Ascending aorta (tissue), 2 donors: ENCODE results near the gene JAG1. TPM values are rescaled to one million over a fixed set of nuclear protein-coding genes. Genes with fewer than 3 reads are reported as not detected.
"Not testable (repeated sequence)": the region's sequence is repeated elsewhere in the genome, so short reads cannot be mapped to it uniquely, and the experiment has no call there.

ENCODE experiments used
- DNase-seq, 2 donors: peaks; one replicate each; pipeline ENCODE4 v3.0.0-alpha.2; 2019; ENCODE audit warnings: low spot score in 2 of 2
- H3K27ac ChIP-seq, 2 donors: fragments of 200-600 bp; sonication (generic); one replicate each; pipeline ENCODE4 v1.5.1; 2016 to 2017; ENCODE audit warnings: mild to moderate bottlenecking in 1 of 2
- H3K27me3 ChIP-seq: fragments of 200-600 bp; sonication (generic); one replicate; pipeline ENCODE4 v1.5.1; 2017
- H3K36me3 ChIP-seq, 2 donors: fragments of 200-600 bp; sonication (generic); one replicate each; pipeline ENCODE4 v1.5.1; 2016
- H3K4me1 ChIP-seq, 2 donors: fragments of 200-600 bp; sonication (generic); one replicate each; pipeline ENCODE4 v1.5.1; 2016 to 2017; ENCODE audit warnings: mild to moderate bottlenecking in 1 of 2
- H3K4me3 ChIP-seq, 2 donors: fragments of 200-600 bp; sonication (generic); one replicate each; pipeline ENCODE4 v1.5.1; 2016 to 2017; ENCODE audit warnings: mild to moderate bottlenecking in 1 of 2
- H3K9me3 ChIP-seq, 2 donors: fragments of 200-600 bp; sonication (generic); one replicate each; pipeline ENCODE4 v1.5.1; 2016
- intact Hi-C: fragments of 100-400 bp; cut with DNase I; formaldehyde crosslinking; loops from one replicate; pipeline ENCODE4 v1.15.1; 2023
- total RNA-seq: library from RNA; depleted of rRNA; stranded (reverse); fragments of >200 nt; gene quantifications from one replicate; pipeline ENCODE4 v1.1.0, GENCODE V29; 2016
- TF ChIP-seq, protein P1 (sequence below), 3 experiments: fragments of 200-600 bp in 2 of 3; fragments of 450-650 bp in 1 of 3; sonication (generic) in 2 of 3; IDR thresholded peaks; one replicate each; pipeline ENCODE4 v1.5.1; 2016 to 2019; ENCODE audit warnings: antibody characterized with exemption in 3 of 3, mild to moderate bottlenecking in 1 of 3, moderate library complexity in 1 of 3

The JAG1 gene
- total RNA-seq, 1 donor from 2014 or later, result 101 TPM

DNA sequence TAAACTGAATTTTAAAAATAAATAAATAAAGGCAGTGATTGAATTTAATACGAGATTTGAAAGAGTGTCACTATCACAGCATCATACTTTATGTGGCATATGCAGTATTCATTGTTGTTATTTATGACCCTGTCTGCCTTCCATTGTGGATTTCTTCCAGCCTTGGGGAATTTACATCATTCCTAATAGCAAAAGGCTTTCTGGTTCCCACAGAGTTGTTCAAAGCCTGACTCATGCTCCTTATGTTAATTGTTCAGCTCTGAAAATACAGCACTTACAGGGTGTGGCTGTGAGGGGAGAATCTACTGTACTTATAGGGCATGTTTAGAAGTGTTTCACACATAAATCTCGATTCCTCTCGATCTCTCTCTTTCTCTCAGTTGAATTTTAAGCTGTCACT, 54.4 kb downstream of the JAG1 start:
- Histone ChIP-seq H3K27me3 (no peaks in the 10 kb centered on the region), H3K27ac (peak overlapping the region; percentile 51 to 57), H3K4me1 (peaks cover 5 to 22% of the 10 kb centered on the region in 2 donors), H3K36me3 (no peaks in the 10 kb centered on the region), H3K9me3 (no peaks in the 10 kb centered on the region), H3K4me3 (no peak overlapping the region)
- no peak for DNase-seq
- TF ChIP-seq, protein P1, sequence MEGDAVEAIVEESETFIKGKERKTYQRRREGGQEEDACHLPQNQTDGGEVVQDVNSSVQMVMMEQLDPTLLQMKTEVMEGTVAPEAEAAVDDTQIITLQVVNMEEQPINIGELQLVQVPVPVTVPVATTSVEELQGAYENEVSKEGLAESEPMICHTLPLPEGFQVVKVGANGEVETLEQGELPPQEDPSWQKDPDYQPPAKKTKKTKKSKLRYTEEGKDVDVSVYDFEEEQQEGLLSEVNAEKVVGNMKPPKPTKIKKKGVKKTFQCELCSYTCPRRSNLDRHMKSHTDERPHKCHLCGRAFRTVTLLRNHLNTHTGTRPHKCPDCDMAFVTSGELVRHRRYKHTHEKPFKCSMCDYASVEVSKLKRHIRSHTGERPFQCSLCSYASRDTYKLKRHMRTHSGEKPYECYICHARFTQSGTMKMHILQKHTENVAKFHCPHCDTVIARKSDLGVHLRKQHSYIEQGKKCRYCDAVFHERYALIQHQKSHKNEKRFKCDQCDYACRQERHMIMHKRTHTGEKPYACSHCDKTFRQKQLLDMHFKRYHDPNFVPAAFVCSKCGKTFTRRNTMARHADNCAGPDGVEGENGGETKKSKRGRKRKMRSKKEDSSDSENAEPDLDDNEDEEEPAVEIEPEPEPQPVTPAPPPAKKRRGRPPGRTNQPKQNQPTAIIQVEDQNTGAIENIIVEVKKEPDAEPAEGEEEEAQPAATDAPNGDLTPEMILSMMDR (IDR thresholded peaks at IDR 0.05), result no peak
- intact Hi-C loops, result no loop called here

DNA sequence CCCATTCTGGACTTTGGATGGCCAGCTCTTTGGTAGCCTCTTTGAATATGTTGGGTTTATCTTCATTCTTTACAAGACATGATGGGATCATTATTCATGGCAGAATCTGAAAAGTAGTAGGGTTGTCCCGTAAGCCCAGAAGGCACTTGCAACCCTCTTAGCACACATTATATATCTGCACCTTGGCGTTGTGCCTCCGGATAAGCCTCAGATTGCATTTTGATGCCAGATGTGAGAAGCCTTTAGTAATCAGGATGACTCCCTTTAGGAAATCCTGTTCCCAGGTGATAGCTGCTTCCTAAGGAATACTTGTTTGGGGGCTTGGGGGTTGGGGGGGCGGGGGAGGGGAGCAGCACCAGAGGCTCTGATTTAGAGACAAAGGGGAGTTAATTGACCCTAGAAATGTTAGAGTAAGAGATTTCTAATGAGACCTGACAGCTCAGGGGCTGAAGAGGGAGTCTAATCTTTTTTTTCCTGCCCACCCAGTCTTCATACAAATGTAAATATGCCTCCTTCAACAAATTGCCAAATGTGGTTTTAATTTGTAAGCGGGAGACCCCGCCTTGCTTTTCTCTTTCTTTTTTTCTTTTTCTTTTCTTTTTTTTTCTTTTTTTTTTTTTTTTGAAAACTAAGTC, 55.1 kb downstream of the JAG1 start:
- H3K4me1 ChIP-seq, result peaks cover 5 to 17% of the 10 kb centered on the region in 2 donors
- TF ChIP-seq, protein P1 (IDR thresholded peaks at IDR 0.05), result no peak
- peak overlapping the region; percentile 51 to 57 for H3K27ac ChIP-seq
- H3K4me3 ChIP-seq, result no peak overlapping the region
- intact Hi-C loops, result no loop called here
- no peaks in the 10 kb centered on the region for H3K27me3 ChIP-seq
- H3K9me3 ChIP-seq, result no peaks in the 10 kb centered on the region
- DNase-seq, result no peak
- no peaks in the 10 kb centered on the region for H3K36me3 ChIP-seq

DNA sequence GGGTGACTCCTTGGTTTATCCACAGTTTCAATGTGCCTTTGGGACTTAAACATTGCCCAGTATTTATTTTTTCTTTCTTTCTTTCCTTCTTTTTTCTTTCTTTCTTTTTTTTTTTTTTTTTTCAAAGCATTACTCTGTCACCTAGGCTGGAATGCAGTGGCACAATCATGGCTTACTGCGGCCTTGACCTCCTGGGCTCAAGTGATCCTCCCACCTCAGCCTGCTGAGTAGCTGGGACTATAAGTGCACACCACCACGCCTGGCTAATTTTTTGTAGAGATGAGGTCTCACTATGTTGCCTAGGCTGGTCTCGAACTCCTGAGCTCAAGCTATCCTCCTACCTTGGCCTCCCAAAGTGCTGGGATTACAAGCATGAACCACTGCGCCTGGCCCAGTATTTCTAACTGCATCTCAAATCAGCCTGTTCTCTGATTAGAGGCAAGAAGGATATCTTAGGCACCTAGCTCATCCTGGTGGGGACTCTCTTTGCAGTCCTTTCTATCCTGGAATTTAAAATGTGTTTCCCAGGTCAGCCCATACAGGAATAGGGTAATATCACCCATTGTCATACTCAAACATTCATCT, 56.2 kb downstream of the JAG1 start:
- H3K4me1 ChIP-seq, result peaks cover 5 to 13% of the 10 kb centered on the region in 2 donors
- H3K9me3 ChIP-seq, H3K27me3 ChIP-seq, intact Hi-C loops, H3K36me3 ChIP-seq, H3K4me3 ChIP-seq, H3K27ac ChIP-seq, DNase-seq: not testable (repeated sequence)

DNA sequence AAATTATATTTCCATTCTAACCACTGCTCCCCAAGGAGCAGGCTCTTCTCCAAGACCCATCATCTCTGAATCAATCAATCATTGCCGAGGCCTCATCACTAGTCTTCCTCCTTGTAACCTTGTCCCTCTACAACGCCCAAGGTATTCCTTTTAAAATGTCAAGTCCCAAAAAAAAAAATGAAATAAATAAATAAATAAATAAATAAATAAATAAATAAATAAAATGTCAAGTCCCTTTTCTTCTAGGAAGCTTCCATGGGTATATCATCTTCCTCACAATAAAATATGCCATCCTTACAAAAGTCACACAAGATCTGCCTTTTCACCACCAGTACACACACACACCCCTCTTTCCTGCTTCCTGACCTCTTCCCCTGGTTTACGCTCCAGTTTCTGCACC, 57.6 kb downstream of the JAG1 start:
- no peaks in the 10 kb centered on the region for H3K27me3 ChIP-seq
- DNase-seq, result no peak
- H3K4me1 ChIP-seq, result peaks cover 0 to 8% of the 10 kb centered on the region in 2 donors
- no peak overlapping the region for H3K4me3 ChIP-seq
- intact Hi-C loops, result no loop called here
- TF ChIP-seq, protein P1 (IDR thresholded peaks at IDR 0.05), result no peak
- no peaks in the 10 kb centered on the region for H3K9me3 ChIP-seq
- H3K27ac ChIP-seq, result no peak overlapping the region
- H3K36me3 ChIP-seq, result no peaks in the 10 kb centered on the region

DNA sequence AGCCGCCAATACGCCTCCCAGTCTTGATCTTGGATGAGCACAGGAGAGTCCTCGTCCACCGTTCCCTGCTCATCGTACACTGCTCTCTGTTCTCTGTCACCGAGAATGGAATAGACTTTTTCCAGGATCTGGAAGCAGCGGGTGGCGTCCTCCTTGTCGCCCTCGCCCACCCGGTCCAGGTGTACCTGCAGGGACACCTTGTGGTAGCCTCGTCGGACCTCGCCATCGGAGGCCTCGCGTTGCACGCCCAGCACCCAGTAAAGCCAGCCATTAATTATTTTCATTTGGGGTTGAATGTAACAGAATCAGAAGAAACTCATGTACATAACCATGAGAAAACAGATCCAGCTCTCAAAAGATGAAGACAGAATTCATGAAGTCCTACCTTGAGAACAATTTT, 59.9 kb downstream of the JAG1 start:
- intact Hi-C loops, result no loop called here
- no peaks in the 10 kb centered on the region for H3K36me3 ChIP-seq
- H3K27me3 ChIP-seq, result no peaks in the 10 kb centered on the region
- DNase-seq, result no peak
- H3K9me3 ChIP-seq, result no peaks in the 10 kb centered on the region
- peaks cover 0 to 19% of the 10 kb centered on the region in 2 donors for H3K4me1 ChIP-seq
- TF ChIP-seq, protein P1 (IDR thresholded peaks at IDR 0.05), result no peak
- H3K4me3 ChIP-seq, result no peak overlapping the region
- H3K27ac ChIP-seq, result no peak overlapping the region

DNA sequence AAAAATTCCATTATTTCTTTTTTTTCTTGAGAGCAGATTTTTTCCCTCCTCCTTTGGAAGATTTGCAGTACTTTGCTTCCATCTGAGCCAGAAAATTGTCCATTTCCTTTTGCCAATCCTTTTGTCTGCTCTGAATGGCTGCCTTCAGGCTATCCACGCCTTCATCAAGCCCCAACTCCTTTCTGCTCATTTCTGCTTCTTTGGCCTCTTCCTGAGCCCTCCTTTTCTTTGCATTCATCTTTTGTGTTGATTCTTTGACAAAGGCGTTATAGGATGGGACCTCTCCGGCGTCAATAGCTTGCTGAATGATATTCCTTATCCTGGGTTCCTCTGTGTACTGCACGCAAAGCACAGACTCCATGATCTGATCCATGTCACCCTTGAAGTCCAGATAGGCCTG, 60.4 kb downstream of the JAG1 start:
- H3K9me3 ChIP-seq, H3K4me3 ChIP-seq: not testable (repeated sequence)

More for the DNA sequence above, 60.4 kb downstream of the JAG1 start:
- H3K27ac ChIP-seq, H3K36me3 ChIP-seq, H3K27me3 ChIP-seq, intact Hi-C loops, DNase-seq: not testable (repeated sequence)
- peaks cover 0 to 22% of the 10 kb centered on the region in 2 donors for H3K4me1 ChIP-seq
